NCI-H2227 treated with DMSO at 0.1 percent for 48 hours (cell line): ENCODE measurements around the gene GAS2L1.

ENCODE experiments used
- DNase-seq: peaks from one replicate; lab custom pipeline; 2025; lab: John Stamatoyannopoulos, UW

GAS2L1 gene

DNA sequence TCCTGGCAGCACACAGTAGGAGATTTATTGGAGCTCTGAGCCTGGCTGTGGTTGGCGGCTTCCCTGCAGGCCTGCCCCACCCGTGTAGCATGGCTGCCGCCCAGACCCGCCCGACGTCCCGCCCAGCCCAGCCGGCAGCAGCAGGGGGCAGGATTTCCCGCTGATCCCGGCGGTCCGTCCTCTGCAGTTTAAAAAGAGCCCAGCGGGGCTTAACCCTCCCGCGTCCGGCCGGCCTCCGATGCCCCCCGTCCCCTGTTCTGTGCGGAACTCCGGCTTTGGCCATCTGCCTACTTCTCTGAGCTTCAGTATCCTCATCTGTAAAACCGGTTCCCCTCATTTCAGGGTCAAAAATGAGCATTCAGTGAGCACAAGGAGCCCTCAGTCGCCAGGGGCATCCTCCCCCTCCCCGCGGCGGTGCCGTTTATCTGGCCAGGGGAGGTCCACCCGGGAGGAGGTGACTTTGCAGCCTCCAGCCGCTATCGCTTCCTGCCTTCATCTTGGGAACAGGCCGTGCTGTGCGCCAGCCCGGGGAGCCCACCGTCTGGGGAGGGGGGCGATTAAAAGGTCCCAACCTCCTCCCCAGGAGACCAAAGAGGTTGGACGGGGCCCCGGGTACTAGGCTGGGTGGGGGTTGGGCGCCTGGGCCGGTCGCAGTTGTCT lies at the start of gene GAS2L1:
GAS2L1 (plus strand) TSS at position 476 of the 660 bp plus-strand sequence. CDS start 1,456 bp downstream, outside the sequence.
- DNase-seq = no peak

DNA sequence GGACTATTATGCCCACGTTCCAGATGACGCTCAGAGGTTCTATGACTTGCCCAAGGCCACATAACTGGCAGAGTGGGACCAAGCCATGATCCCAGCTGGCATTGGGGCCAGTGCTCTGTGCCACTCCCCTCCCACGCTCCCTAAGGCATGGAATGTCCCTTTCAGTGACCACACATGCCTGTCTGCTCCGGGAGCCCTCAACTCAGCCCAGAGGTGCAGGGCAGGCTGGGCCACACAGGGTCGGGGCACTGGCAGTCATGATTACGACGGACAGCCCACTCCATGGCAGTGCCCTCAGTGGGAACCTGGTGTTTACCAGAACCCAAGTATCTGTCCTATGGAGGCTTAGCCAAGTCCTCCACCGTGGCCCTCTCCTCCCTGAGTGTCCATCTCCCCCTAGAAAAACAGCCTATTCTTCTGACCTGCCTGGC lies 48.7 kb upstream of the GAS2L1 start:
- DNase-seq = no peak

- no peak for DNase-seq
These were observed 47.8 kb upstream of the GAS2L1 start for GRCh38 chr22:29258407-29259252.

GRCh38 chr22:29259253-29259899 lies 47.1 kb upstream of the GAS2L1 start:
- DNase-seq = no peak

- DNase-seq = no peak
These were observed 46.4 kb upstream of the GAS2L1 start for GRCh38 chr22:29260031-29260560.

- no peak for DNase-seq
These were observed 45.7 kb upstream of the GAS2L1 start for GRCh38 chr22:29260601-29261315.

- no peak for DNase-seq
These were observed 42.6 kb upstream of the GAS2L1 start for GRCh38 chr22:29263791-29264276.

DNA sequence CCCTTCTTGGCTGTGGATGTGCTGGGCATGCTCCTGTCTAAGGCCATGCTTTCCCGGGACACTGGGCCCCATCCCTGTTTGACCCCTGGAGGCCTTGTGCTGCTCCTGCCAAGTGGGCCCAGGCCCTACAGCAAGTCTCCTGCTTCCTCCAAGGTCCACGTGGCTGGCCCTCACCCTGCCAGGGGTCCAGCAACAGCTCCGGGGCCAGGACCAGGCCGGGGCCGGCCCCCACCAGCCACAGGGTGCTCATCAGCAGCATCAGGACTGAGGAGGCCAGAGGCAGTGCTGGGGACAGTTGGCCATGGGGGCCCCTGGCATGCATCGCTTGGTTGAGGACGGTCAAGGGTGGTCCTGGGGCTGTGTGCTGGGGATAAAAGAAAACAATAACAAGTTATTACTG lies 41.1 kb upstream of the GAS2L1 start:
- no peak for DNase-seq

GRCh38 chr22:29265929-29266328 lies 40.5 kb upstream of the GAS2L1 start:
- no peak for DNase-seq

- DNase-seq = no peak
These were observed 39.6 kb upstream of the GAS2L1 start for GRCh38 chr22:29266564-29267461.

DNA sequence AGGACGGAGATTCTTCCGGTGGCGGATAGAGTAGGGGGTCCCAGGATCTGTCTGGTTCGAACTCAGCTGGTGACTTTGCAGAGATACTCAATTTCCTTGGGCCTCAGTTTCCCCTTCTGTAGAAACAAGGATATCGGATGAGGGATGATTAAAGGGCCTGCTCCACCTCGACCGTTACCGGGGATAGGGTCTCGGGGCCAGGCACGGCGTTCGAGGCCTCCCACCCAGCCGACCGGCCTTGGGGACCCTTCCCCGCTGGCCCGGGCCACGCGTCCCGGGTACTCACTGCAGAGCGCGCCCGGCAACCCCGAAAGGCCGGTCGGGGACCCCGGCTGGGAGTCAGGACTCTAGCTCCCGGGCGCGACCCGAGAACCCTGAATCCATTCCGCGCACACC lies 39.0 kb upstream of the GAS2L1 start:
- DNase-seq = no peak

DNA sequence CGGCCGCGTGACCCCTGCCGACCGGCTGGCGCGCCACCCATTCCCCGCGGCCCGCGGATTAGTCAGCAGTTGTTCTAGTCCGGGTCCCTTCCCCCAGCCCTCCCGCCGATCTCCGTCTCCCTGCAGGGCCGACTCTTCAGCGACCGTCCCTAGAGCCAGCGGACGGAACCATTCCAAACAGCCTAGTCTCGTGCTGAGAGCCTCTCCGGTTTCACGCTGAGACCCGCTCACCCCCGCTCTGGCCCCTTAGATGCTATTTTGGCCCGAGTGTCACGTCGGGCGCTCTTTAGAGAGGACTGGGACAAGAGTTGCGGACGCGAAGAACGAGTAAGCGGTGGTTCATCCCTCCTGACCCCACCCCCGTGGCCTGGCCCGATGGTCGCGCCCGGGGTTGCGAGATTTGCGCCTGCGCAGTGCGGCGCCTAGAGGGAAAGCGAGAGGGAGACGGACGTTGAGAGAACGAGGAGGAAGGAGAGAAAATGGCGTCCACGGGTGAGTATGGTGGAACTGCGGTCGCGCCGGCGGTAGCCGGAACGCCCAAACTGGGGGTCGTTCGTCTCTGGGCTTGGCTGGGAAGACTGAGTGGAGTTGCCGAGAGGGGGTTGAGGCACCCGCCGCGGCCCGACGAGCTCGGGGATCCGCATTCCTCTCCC lies 38.5 kb upstream of the GAS2L1 start, which contains the start of the genes EWSR1 and RHBDD3:
EWSR1 (plus strand) TSS at position 411 of the 653 bp plus-strand sequence; CDS start at position 480, 69 bp downstream.
RHBDD3 (minus strand) TSS at position 124 of the 653 bp plus-strand sequence. CDS start 2,355 bp downstream, outside the sequence.
- peak; percentile 94 for DNase-seq

DNA sequence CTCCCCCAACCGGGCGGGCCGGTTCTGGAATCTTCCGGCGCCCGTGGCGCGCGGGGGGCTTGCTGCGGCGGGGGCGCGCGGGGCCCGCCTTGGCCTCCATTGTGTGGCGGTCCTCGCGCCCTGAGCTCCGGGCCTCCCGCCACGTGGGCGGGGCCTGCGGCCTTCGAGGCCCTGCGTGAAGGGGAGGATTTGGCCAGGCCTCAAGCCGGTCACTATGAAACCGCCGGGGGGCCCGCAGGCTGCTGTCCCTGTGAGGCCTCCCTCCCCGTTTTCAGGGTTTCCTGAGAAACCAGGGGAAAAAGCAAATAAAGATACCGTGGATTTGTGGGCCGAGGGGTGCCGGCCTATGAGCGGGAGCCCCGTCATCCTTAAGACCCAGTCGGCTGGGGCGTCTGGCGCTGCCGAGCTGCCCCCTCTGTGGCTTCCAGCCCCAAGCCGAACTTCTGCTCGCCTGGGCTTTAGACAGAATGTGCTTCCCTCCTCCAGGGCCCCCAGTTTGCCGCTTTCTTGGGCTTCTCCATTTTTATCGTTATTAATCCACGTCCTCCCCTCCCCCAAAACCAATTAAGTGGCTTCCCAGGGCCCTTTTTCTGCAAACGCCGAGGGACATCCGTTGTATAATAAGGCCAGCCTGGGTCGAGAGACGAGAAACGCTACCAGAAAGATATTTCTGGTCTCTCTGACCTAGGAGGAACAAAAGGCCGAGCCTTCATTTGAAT lies 37.8 kb upstream of the GAS2L1 start:
- DNase-seq = no peak

GRCh38 chr22:29269230-29269604 lies 37.2 kb upstream of the GAS2L1 start:
- no peak for DNase-seq

DNA sequence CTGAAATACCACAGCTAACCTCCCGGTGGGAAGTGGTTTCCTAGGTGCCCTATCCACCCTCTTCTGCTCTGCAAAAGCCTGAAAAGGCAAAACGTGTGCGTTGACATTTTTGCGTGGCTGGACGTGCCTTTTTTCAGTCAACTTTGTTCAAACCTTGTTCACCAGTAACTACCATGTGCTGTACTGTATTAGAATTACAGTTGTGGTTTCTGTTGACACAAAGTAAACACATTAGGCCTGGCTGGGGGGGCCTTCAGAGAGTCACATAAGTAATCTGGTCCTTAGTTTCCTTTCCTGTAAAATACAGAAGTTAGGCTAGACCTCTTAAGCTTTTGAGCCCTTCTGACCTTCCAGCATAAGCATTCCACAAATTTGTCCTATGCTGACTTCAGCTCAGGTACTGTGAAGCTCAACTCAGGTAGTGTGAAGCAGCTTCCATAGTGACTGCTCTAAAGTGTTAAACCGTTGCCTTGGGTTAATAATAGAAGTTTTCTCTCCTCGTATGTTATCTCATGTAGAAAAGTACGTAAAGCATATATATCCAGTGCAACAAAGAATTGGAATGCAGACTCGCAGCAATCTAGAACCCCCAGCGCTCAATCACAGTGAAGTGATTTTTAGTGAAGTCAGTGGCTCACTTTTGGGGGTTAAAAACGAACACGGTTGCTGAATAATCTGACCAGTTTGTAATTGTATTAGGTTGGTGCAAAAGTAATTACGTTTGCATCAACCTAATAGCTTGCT lies 36.5 kb upstream of the GAS2L1 start:
- no peak for DNase-seq

DNA sequence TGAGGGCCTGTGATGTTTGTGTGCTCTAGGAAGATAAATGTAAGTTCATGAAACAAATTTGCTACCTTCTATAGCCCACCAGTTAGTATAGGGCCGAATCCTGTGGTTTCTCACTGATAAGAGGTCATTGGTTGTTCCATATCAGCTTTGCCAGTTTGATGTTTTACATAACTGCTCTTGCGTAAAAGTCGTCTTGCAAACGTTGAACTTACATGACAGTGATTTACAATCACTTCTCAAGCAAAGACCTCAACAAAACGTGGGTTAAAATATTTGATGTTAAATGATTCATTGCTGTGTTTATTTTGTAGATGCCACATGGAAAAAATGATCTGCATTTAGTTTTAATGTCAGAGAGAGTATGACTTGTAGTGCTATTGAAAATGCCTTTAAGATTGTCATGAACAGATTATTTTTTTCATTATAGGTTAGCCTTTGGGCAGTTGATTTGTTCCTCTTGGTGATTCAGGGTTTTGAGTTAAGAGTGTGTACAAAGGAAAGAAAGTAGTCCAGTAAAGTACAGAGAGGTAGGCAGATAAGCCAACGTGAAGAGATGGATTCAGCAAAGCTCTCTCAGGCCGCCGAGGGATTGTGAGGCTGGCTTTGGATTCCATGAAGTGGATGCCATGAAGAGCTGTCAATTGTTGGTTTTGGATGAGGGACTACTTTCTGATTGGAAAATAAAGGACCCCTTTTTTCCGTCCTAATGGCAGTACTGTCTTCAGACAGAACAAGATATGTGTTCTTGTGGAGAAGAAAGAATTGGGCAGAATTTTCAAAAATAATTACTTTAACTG lies 35.8 kb upstream of the GAS2L1 start:
- DNase-seq = no peak

DNA sequence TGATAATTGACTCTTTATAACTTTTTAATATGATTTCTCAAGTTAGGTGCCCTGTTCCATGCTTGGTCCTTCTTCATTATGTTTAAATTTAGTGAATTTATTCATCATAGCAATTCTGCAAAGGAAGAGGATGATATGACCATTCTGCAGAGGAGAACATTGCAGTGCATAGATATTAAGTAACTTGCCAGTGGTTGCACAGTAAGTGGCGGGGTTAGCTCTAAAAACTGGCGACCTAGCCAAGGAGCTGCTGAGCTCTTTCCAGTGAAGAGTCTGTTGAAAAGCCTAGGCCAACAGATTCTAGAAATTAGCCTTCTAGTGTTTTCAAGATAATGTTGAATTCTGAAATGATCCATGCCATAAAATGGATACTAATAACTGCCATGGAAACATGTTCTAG lies 33.8 kb upstream of the GAS2L1 start:
- no peak for DNase-seq

DNA sequence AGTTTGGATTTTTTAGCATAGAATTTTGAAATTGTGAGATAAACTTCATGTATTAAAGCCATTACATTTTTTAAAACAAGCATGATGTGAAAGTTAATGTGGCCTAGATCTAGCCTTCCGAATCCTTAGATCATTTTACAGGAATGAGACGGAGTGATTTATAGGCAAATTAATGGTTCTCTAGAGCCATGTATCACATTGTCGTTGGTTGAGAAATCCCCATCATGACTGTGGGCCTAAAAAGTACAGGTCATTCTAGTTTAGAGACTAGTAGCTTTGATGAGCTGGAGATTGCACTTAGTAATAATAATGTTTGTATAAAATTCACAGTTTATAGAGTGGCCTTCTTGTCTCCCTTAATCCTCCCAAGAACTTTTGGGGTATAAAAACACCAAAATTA lies 31.3 kb upstream of the GAS2L1 start:
- no peak for DNase-seq
